GM12801 (cell line): ENCODE measurements around the gene JAG2.

ENCODE experiments used
- CTCF ChIP-seq: IDR thresholded peaks from one replicate; pipeline ENCODE4 v1.5.1; 2011; ENCODE audit warnings: control low read depth; ENCODE audit not compliant: insufficient read length; ENCODE audit errors: extremely low read depth

JAG2 gene

GRCh38 chr14:105172476-105172875 is 3.9 kb upstream of the JAG2 start:
- no peak for TF ChIP-seq CTCF

DNA sequence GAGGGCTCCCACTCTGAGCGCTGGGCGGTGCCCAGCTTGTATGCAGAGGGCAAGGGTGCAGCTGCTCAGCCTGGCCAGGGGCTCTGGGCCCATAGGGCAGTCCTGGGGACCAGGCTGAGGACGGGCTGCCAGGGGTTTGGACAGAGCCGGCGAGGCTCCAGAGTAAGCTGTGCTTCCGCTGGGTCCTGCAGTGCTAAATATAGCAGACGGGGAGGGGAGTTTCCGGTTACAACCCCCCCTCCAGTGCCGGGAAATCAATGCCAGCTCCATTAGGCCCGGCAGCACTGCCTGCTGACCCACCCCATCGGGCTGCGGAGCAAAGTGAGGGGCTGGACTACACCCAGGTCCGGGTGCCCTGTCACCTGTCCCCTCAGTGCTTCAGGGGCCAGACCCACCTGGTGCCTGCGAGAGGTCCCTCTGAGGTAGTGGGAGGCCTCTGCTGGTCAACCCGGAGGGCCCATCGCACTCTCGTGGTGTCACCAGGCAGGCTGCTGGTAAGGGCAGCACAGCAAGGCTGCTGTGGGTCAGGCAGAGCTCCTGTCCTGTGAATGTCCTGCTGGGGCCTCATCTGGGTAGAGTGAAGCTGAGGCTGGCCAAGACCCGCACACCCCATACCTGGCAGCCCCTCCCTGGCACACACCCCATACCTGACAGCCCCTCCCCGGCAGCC is 2.6 kb upstream of the JAG2 start:
- TF ChIP-seq CTCF = no peak

DNA sequence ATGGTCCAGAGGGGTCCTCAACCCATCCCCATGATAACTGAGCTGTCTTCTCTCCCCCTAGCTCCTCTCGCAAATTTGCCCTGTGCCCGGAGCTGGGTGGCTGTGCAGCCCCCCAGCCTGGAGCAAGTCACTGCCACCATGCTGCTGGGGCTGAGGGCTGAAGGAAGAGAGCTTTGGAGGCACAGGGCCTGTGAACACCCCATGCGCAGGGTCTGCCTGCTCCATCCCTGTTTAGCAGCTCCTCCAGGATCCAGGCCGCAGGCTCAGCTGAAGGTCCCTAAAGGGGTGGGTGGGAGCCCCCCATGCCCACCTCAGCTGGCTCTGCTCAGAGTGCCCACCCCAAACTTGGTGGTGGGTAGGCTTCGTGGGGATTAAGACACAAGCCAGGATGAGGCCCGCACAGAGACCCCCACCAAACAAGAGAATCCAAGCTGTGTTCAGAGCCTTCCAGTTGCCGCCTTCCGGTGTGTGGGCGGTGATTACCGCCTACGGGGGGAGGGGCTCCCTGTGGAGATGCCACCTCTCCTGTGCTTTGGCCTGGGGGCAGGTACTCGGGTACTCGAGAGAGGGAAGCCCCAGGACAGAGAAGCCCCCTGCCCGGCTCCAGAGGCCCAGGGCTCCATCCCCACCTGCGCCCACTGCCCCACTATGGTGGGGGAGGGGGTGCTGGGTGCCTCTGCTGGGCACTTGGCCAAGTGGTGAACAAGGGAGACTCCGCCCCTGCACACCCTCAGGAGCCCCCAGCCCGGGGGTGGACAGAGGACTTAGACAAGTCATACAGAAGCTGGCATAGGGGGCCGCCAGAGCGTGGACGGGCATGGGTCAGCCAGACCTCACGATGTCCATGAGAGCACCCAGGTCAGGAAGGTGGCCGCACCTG is 1.4 kb upstream of the JAG2 start:
- TF ChIP-seq CTCF = no peak

GRCh38 chr14:105168979-105169507 is 467 bp upstream of the JAG2 start:
- TF ChIP-seq CTCF = no peak

- no peak for TF ChIP-seq CTCF
Measured at GRCh38 chr14:105168093-105168420, 519 bp downstream of the JAG2 start.

DNA sequence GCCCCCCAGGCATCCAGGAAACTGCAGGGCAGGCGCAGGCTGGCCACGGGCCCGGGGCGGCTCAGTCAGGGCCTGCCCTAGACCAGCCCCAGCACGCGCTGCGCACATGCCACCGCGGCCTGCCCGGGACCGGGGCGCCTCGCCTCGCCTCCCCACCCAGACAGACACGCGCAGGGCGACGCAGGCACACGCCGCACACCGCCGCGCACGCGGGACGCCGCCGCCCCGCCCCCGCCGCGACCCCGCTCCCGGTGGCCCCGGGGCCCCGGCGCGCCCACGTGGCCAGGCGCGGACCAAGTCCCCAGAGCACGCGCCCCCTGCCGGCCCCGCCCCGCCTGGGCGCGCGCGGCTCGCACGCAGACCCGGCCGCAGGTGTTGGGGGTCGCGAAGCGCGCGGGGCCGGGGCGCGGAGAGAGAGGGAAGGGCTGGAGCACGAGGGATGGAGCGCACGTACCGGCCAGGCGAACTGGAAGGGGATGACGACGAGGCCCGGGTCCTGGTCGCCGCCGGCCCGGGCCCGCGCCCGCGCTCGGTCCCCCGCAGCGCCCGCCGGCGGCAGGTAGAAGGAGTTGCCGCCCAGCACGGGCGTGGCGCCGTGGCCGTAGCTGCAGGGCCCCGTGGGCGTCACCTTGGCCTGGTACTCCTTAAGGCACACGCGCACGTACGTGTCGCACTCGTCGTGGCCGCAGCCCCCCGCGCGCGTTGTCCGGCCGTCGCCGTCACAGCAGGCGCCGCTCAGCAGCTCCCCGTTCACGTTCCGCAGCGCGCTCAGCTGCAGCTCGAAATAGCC is 1.1 kb downstream of the JAG2 start:
- no peak for TF ChIP-seq CTCF
